ENCODE results near the gene PTPN18.

PTPN18 gene

DNA sequence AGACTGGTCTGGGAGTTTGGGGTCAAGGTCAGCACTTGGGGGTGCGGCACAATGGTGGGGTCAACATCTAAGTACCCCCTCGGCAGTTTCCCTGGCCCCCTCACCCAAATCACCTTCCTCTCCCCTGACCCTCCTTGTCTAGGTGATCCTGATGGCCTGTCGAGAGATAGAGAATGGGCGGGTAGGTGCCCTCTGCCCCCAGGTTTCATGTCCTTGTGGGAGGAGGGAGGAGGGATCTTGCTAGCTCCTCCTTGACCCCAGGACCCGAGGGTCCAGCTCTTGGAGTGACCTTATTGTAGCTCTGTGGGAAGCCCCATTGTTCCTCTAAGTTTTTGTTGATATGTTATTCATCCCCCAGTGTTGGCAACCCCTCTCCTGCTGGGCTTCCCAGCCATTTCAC lies 3.6 kb downstream of the PTPN18 start:
- H3K4me3 ChIP-seq (ENCODE audit: low read length) = no peak overlapping the region
- H3K9me3 ChIP-seq (ENCODE audit: insufficient read depth, low read length) = no peaks in the 10 kb centered on the region
- no peak overlapping the region for H3K27ac ChIP-seq (ENCODE audit: low read length)
- H3K9ac ChIP-seq (ENCODE audit: low read length) = no peak overlapping the region
- no peaks in the 10 kb centered on the region for H3K79me2 ChIP-seq (ENCODE audit: low read length)
- no peak overlapping the region for H3K4me2 ChIP-seq (ENCODE audit: low read length)
- no peak for TF ChIP-seq EZH2phosphoT487 (IDR thresholded peaks at IDR 0.05; ENCODE audit: low read depth)
- TF ChIP-seq, protein P1, sequence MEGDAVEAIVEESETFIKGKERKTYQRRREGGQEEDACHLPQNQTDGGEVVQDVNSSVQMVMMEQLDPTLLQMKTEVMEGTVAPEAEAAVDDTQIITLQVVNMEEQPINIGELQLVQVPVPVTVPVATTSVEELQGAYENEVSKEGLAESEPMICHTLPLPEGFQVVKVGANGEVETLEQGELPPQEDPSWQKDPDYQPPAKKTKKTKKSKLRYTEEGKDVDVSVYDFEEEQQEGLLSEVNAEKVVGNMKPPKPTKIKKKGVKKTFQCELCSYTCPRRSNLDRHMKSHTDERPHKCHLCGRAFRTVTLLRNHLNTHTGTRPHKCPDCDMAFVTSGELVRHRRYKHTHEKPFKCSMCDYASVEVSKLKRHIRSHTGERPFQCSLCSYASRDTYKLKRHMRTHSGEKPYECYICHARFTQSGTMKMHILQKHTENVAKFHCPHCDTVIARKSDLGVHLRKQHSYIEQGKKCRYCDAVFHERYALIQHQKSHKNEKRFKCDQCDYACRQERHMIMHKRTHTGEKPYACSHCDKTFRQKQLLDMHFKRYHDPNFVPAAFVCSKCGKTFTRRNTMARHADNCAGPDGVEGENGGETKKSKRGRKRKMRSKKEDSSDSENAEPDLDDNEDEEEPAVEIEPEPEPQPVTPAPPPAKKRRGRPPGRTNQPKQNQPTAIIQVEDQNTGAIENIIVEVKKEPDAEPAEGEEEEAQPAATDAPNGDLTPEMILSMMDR (IDR thresholded peaks at IDR 0.05; ENCODE audit: low read depth, low read length) = no peak
- no peak overlapping the region for H2AFZ ChIP-seq (ENCODE audit: low read depth, low read length)
- no peaks in the 10 kb centered on the region for H3K27me3 ChIP-seq (ENCODE audit: low read depth, low read length)
- peaks cover 9% of the 10 kb centered on the region for H3K4me1 ChIP-seq (ENCODE audit: low read length)
- no peaks in the 10 kb centered on the region for H3K36me3 ChIP-seq (replicated peaks; ENCODE audit: low read depth, low read length)
- H4K20me1 ChIP-seq (ENCODE audit: insufficient read depth, low read length) = no peaks in the 10 kb centered on the region

DNA sequence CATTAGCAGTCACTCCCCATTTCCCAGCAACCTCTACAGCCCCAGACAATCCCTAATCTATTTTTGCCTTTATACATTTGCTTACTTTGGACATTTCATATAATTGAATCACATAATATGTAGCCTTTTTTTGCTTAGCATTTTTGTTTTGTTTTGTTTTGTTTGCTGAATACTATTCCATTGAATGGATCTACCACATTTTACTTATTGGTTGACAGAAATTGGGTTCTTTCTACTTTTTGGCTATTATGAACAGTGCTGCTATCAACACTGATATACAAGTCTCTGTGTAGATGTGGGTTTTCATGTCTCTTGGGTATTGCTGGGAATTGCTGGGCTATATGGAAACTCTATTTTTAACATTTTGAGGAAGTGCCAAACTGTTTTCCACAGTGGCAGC lies 7.6 kb downstream of the PTPN18 start:
- H3K4me2 ChIP-seq (ENCODE audit: low read length) = no peak overlapping the region
- TF ChIP-seq, protein P1 (IDR thresholded peaks at IDR 0.05; ENCODE audit: low read depth, low read length) = no peak
- TF ChIP-seq EZH2phosphoT487 (IDR thresholded peaks at IDR 0.05; ENCODE audit: low read depth) = no peak
- H3K4me3 ChIP-seq (ENCODE audit: low read length) = no peak overlapping the region
- no peak overlapping the region for H2AFZ ChIP-seq (ENCODE audit: low read depth, low read length)
- peaks cover 2% of the 10 kb centered on the region for H3K36me3 ChIP-seq (replicated peaks; ENCODE audit: low read depth, low read length)
- no peaks in the 10 kb centered on the region for H3K4me1 ChIP-seq (ENCODE audit: low read length)
- H3K9ac ChIP-seq (ENCODE audit: low read length) = no peak overlapping the region
- H3K27ac ChIP-seq (ENCODE audit: low read length) = no peak overlapping the region
- H3K27me3 ChIP-seq (ENCODE audit: low read depth, low read length) = no peaks in the 10 kb centered on the region
- no peaks in the 10 kb centered on the region for H3K9me3 ChIP-seq (ENCODE audit: insufficient read depth, low read length)
- no peaks in the 10 kb centered on the region for H3K79me2 ChIP-seq (ENCODE audit: low read length)
- no peaks in the 10 kb centered on the region for H4K20me1 ChIP-seq (ENCODE audit: insufficient read depth, low read length)

DNA sequence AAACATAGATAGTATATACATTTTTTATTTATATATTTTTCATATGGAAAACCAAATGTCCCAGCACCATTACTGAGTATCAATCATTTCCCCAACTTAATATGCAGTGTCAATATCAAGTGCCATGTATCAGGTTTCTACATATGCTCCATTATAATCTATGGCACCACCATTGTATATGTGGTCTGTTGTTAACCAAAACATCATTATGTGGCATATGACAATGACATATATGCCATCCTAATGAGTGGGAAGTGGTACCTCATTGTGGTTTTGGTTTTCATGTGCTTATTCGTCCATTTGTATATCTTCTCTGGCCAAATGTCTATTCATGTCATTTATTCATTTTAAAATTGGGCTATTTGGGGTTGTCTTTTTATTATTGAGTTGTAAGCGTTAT lies 9.2 kb downstream of the PTPN18 start:
- H3K36me3 ChIP-seq (replicated peaks; ENCODE audit: low read depth, low read length) = peaks cover 9% of the 10 kb centered on the region
- no peak overlapping the region for H3K9ac ChIP-seq (ENCODE audit: low read length)

DNA sequence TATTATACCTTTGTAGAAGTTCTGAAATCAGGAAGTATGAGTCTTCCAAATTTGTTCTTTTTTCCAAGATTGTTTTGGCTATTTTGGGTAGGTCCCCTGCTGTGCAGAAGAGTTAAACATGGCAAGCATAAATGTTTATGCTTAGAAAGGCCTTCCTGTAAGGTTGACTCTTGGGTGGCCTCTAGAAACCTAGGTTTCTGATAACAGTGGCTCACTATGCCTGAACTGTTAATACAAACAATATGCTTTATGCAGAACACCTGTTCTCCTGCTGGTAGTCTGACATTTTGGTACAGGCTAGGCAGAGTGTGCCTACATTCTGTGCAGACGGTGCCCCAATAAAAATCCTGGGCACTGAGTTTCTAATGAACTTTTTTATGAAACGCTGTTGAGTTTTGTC lies 10.1 kb downstream of the PTPN18 start:
- H3K27ac ChIP-seq (ENCODE audit: low read length) = no peak overlapping the region

More for the DNA sequence above, 9.2 kb downstream of the PTPN18 start:
- Histone ChIP-seq H3K27ac (ENCODE audit: low read length) (no peak overlapping the region), H3K4me1 (ENCODE audit: low read length) (0 out of 2 replicates have a peak, but pooled peaks cover 3% of the 10 kb centered on the region), H4K20me1 (ENCODE audit: insufficient read depth, low read length) (no peaks in the 10 kb centered on the region), H3K79me2 (ENCODE audit: low read length) (no peaks in the 10 kb centered on the region), H3K4me3 (ENCODE audit: low read length) (no peak overlapping the region), H3K9me3 (ENCODE audit: insufficient read depth, low read length) (no peaks in the 10 kb centered on the region), H3K27me3 (ENCODE audit: low read depth, low read length) (no peaks in the 10 kb centered on the region), H2AFZ (ENCODE audit: low read depth, low read length) (no peak overlapping the region), H3K4me2 (ENCODE audit: low read length) (no peak overlapping the region)
- TF ChIP-seq, protein P1 (IDR thresholded peaks at IDR 0.05; ENCODE audit: low read depth, low read length) = no peak
- no peak for TF ChIP-seq EZH2phosphoT487 (IDR thresholded peaks at IDR 0.05; ENCODE audit: low read depth)

More for the DNA sequence above, 10.1 kb downstream of the PTPN18 start:
- Histone ChIP-seq H3K9me3 (ENCODE audit: insufficient read depth, low read length) (no peaks in the 10 kb centered on the region), H3K4me1 (ENCODE audit: low read length) (peaks cover 10% of the 10 kb centered on the region), H4K20me1 (ENCODE audit: insufficient read depth, low read length) (no peaks in the 10 kb centered on the region), H3K4me2 (ENCODE audit: low read length) (no peak overlapping the region), H3K4me3 (ENCODE audit: low read length) (no peak overlapping the region), H3K9ac (ENCODE audit: low read length) (no peak overlapping the region), H2AFZ (ENCODE audit: low read depth, low read length) (no peak overlapping the region), H3K36me3 (replicated peaks; ENCODE audit: low read depth, low read length) (peaks cover 16% of the 10 kb centered on the region), H3K79me2 (ENCODE audit: low read length) (peaks cover 2% of the 10 kb centered on the region), H3K27me3 (ENCODE audit: low read depth, low read length) (no peaks in the 10 kb centered on the region)
- TF ChIP-seq, protein P1 (IDR thresholded peaks at IDR 0.05; ENCODE audit: low read depth, low read length) = no peak
- TF ChIP-seq EZH2phosphoT487 (IDR thresholded peaks at IDR 0.05; ENCODE audit: low read depth) = no peak
